Measurements from ENCODE around the gene CNGA3.

CNGA3 gene

GRCh38 chr2:98390571-98391476, 44.6 kb downstream of the CNGA3 start:
- Histone ChIP-seq H2AK5ac (ENCODE audit: low read length) (no peak overlapping the region), H3K4me1 (ENCODE audit: control insufficient read depth in 1 of 2, insufficient read depth in 2 of 2, low read length in 2 of 2) (no peaks in the 10 kb centered on the region), H3K36me3 (ENCODE audit: control insufficient read depth in 1 of 2, insufficient read depth in 2 of 2, low read length in 2 of 2) (no peaks in the 10 kb centered on the region), H3K27ac (ENCODE audit: low read depth, low read length) (no peak overlapping the region), H3K23ac (ENCODE audit: low read length) (no peak overlapping the region), H3K79me1 (ENCODE audit: low read length) (no peaks in the 10 kb centered on the region), H3K9me3 (ENCODE audit: insufficient read depth, low read depth, low read length) (peaks cover 1% of the 10 kb centered on the region), H2BK120ac (ENCODE audit: insufficient read depth, low read length, poor library complexity) (no peak overlapping the region), H4K91ac (ENCODE audit: low read depth, low read length) (no peak overlapping the region), H3K4me3 (ENCODE audit: low read depth, low read length) (no peak overlapping the region), H3K9ac (ENCODE audit: low read length) (no peak overlapping the region), H3K4me2 (ENCODE audit: low read length) (no peak overlapping the region), H3K27me3 (ENCODE audit: insufficient read depth, low read length) (no peaks in the 10 kb centered on the region), H2BK12ac (ENCODE audit: low read length) (no peak overlapping the region), H4K12ac (ENCODE audit: low read depth, low read length) (no peak overlapping the region), H3K4ac (ENCODE audit: low read depth, low read length) (no peak overlapping the region), H3K18ac (ENCODE audit: low read length) (no peak overlapping the region), H3K14ac (ENCODE audit: low read length) (no peak overlapping the region), H3K79me2 (ENCODE audit: control insufficient read depth, insufficient read depth, low read length, poor library complexity) (no peaks in the 10 kb centered on the region), H4K8ac (ENCODE audit: low read depth, low read length) (no peak overlapping the region), H2AFZ (ENCODE audit: insufficient read depth, low read length, poor library complexity) (no peak overlapping the region), H2BK5ac (ENCODE audit: low read depth, low read length, poor library complexity) (no peak overlapping the region)
- WGBS (ENCODE audit: extremely low coverage, insufficient coverage, insufficient read length) = no CpG with 5 or more reads among the region's 19 CpGs
- DNase-seq = no peak

GRCh38 chr2:98391581-98392270, 45.5 kb downstream of the CNGA3 start:
- no peak overlapping the region for H2BK5ac ChIP-seq (ENCODE audit: low read depth, low read length, poor library complexity)
- no peak overlapping the region for H3K9ac ChIP-seq (ENCODE audit: low read length)
- H3K4me3 ChIP-seq (ENCODE audit: low read depth, low read length) = no peak overlapping the region
- no peak for DNase-seq
- no peak overlapping the region for H3K14ac ChIP-seq (ENCODE audit: low read length)
- H3K36me3 ChIP-seq (ENCODE audit: control insufficient read depth in 1 of 2, insufficient read depth in 2 of 2, low read length in 2 of 2) = no peaks in the 10 kb centered on the region
- no peaks in the 10 kb centered on the region for H3K79me2 ChIP-seq (ENCODE audit: control insufficient read depth, insufficient read depth, low read length, poor library complexity)
- peaks cover 8% of the 10 kb centered on the region for H3K9me3 ChIP-seq (ENCODE audit: insufficient read depth, low read depth, low read length)
- no peak overlapping the region for H2BK12ac ChIP-seq (ENCODE audit: low read length)
- no peaks in the 10 kb centered on the region for H3K4me1 ChIP-seq (ENCODE audit: control insufficient read depth in 1 of 2, insufficient read depth in 2 of 2, low read length in 2 of 2)
- no peaks in the 10 kb centered on the region for H3K27me3 ChIP-seq (ENCODE audit: insufficient read depth, low read length)
- no peak overlapping the region for H4K8ac ChIP-seq (ENCODE audit: low read depth, low read length)
- H4K91ac ChIP-seq (ENCODE audit: low read depth, low read length) = no peak overlapping the region
- no peak overlapping the region for H3K4me2 ChIP-seq (ENCODE audit: low read length)
- H3K18ac ChIP-seq (ENCODE audit: low read length) = no peak overlapping the region
- no peak overlapping the region for H3K23ac ChIP-seq (ENCODE audit: low read length)
- H3K4ac ChIP-seq (ENCODE audit: low read depth, low read length) = no peak overlapping the region
- no peak overlapping the region for H3K27ac ChIP-seq (ENCODE audit: low read depth, low read length)
- no peak overlapping the region for H2AK5ac ChIP-seq (ENCODE audit: low read length)
- H2AFZ ChIP-seq (ENCODE audit: insufficient read depth, low read length, poor library complexity) = no peak overlapping the region
- H2BK120ac ChIP-seq (ENCODE audit: insufficient read depth, low read length, poor library complexity) = no peak overlapping the region
- WGBS (ENCODE audit: extremely low coverage, insufficient coverage, insufficient read length) = no CpG with 5 or more reads among the region's 18 CpGs
- H3K79me1 ChIP-seq (ENCODE audit: low read length) = no peaks in the 10 kb centered on the region
- no peak overlapping the region for H4K12ac ChIP-seq (ENCODE audit: low read depth, low read length)

- no peak overlapping the region for H3K4ac ChIP-seq (ENCODE audit: low read depth, low read length)
- H3K14ac ChIP-seq (ENCODE audit: low read length) = no peak overlapping the region
- WGBS (ENCODE audit: extremely low coverage, insufficient coverage, insufficient read length) = no CpG with 5 or more reads among the region's 5 CpGs
- no peaks in the 10 kb centered on the region for H3K36me3 ChIP-seq (ENCODE audit: control insufficient read depth in 1 of 2, insufficient read depth in 2 of 2, low read length in 2 of 2)
- H3K9me3 ChIP-seq (ENCODE audit: insufficient read depth, low read depth, low read length) = peaks cover 9% of the 10 kb centered on the region
- H3K4me1 ChIP-seq (ENCODE audit: control insufficient read depth in 1 of 2, insufficient read depth in 2 of 2, low read length in 2 of 2) = no peaks in the 10 kb centered on the region
- DNase-seq = no peak
- H4K8ac ChIP-seq (ENCODE audit: low read depth, low read length) = no peak overlapping the region
- no peak overlapping the region for H2BK12ac ChIP-seq (ENCODE audit: low read length)
- H3K27me3 ChIP-seq (ENCODE audit: insufficient read depth, low read length) = no peaks in the 10 kb centered on the region
- no peak overlapping the region for H3K4me3 ChIP-seq (ENCODE audit: low read depth, low read length)
- no peak overlapping the region for H2AK5ac ChIP-seq (ENCODE audit: low read length)
- no peak overlapping the region for H3K9ac ChIP-seq (ENCODE audit: low read length)
- no peak overlapping the region for H4K91ac ChIP-seq (ENCODE audit: low read depth, low read length)
- no peak overlapping the region for H3K23ac ChIP-seq (ENCODE audit: low read length)
- H2AFZ ChIP-seq (ENCODE audit: insufficient read depth, low read length, poor library complexity) = no peak overlapping the region
- no peak overlapping the region for H3K27ac ChIP-seq (ENCODE audit: low read depth, low read length)
- H3K4me2 ChIP-seq (ENCODE audit: low read length) = no peak overlapping the region
- H3K18ac ChIP-seq (ENCODE audit: low read length) = no peak overlapping the region
- no peaks in the 10 kb centered on the region for H3K79me1 ChIP-seq (ENCODE audit: low read length)
- no peak overlapping the region for H4K12ac ChIP-seq (ENCODE audit: low read depth, low read length)
- H3K79me2 ChIP-seq (ENCODE audit: control insufficient read depth, insufficient read depth, low read length, poor library complexity) = no peaks in the 10 kb centered on the region
- H2BK120ac ChIP-seq (ENCODE audit: insufficient read depth, low read length, poor library complexity) = no peak overlapping the region
- no peak overlapping the region for H2BK5ac ChIP-seq (ENCODE audit: low read depth, low read length, poor library complexity)
Observed at GRCh38 chr2:98393354-98393753, 47.1 kb downstream of the CNGA3 start.

- H3K18ac ChIP-seq (ENCODE audit: low read length) = no peak overlapping the region
- no peak overlapping the region for H2BK5ac ChIP-seq (ENCODE audit: low read depth, low read length, poor library complexity)
- no peak overlapping the region for H3K4me3 ChIP-seq (ENCODE audit: low read depth, low read length)
- H3K79me1 ChIP-seq (ENCODE audit: low read length) = no peaks in the 10 kb centered on the region
- H3K23ac ChIP-seq (ENCODE audit: low read length) = no peak overlapping the region
- H2BK120ac ChIP-seq (ENCODE audit: insufficient read depth, low read length, poor library complexity) = no peak overlapping the region
- no CpG with 5 or more reads among the region's 3 CpGs for WGBS (ENCODE audit: extremely low coverage, insufficient coverage, insufficient read length)
- DNase-seq = no peak
- H3K4me2 ChIP-seq (ENCODE audit: low read length) = no peak overlapping the region
- no peaks in the 10 kb centered on the region for H3K4me1 ChIP-seq (ENCODE audit: control insufficient read depth in 1 of 2, insufficient read depth in 2 of 2, low read length in 2 of 2)
- H4K8ac ChIP-seq (ENCODE audit: low read depth, low read length) = no peak overlapping the region
- H2AFZ ChIP-seq (ENCODE audit: insufficient read depth, low read length, poor library complexity) = no peak overlapping the region
- H3K14ac ChIP-seq (ENCODE audit: low read length) = no peak overlapping the region
- H4K12ac ChIP-seq (ENCODE audit: low read depth, low read length) = no peak overlapping the region
- no peak overlapping the region for H3K9ac ChIP-seq (ENCODE audit: low read length)
- peaks cover 9% of the 10 kb centered on the region for H3K9me3 ChIP-seq (ENCODE audit: insufficient read depth, low read depth, low read length)
- no peaks in the 10 kb centered on the region for H3K79me2 ChIP-seq (ENCODE audit: control insufficient read depth, insufficient read depth, low read length, poor library complexity)
- no peaks in the 10 kb centered on the region for H3K27me3 ChIP-seq (ENCODE audit: insufficient read depth, low read length)
- H3K27ac ChIP-seq (ENCODE audit: low read depth, low read length) = no peak overlapping the region
- H4K91ac ChIP-seq (ENCODE audit: low read depth, low read length) = no peak overlapping the region
- no peaks in the 10 kb centered on the region for H3K36me3 ChIP-seq (ENCODE audit: control insufficient read depth in 1 of 2, insufficient read depth in 2 of 2, low read length in 2 of 2)
- H2BK12ac ChIP-seq (ENCODE audit: low read length) = no peak overlapping the region
- H3K4ac ChIP-seq (ENCODE audit: low read depth, low read length) = no peak overlapping the region
- no peak overlapping the region for H2AK5ac ChIP-seq (ENCODE audit: low read length)
Observed at GRCh38 chr2:98394595-98395153, 48.4 kb downstream of the CNGA3 start.
